ENCODE results near the gene KLB. TPM values are rescaled to one million over a fixed set of nuclear protein-coding genes. Genes with fewer than 3 reads are reported as not detected.
A peak's percentile ranks its signal among the peaks of the same experiment; 100 is the strongest.
"Not testable (repeated sequence)": the region's sequence is repeated elsewhere in the genome, so short reads cannot be mapped to it uniquely, and the experiment has no call there.

Gene KLB
- total RNA-seq: under 1 TPM; 0.07 to 0.16 (median 0.10) TPM
- total RNA-seq (2013): 0.09 TPM

GRCh38 chr4:39406763-39407583 is at the start of gene KLB:
Gene KLB (plus strand): TSS chr4:39406930. CDS start chr4:39406950, 20 bp downstream.
- intact Hi-C loops (cut with micrococcal nuclease): no loop called here
- no peak for ATAC-seq
- H3K9me3 ChIP-seq (ENCODE audit: control insufficient read depth, insufficient read depth, low read length): no peaks in the 10 kb centered on the region
- no peaks in the 10 kb centered on the region for H3K4me1 Mint-ChIP-seq
- no peak for TF ChIP-seq CTCF (IDR thresholded peaks at IDR 0.05)
- H3K27ac ChIP-seq (ENCODE audit: low read length): no peak within 1 kb of the TSS
- no peak within 1 kb of the TSS for H3K4me3 Mint-ChIP-seq
- peaks cover 4 to 13% of the 10 kb centered on the region in 2 donors for H3K27me3 Mint-ChIP-seq (ENCODE audit: low read depth in 2 of 2)
- DNase-seq: no peak
- 87% methylated on average over 11 of the region's 12 CpGs for WGBS (ENCODE audit: insufficient coverage)
- no peaks in the 10 kb centered on the region for H3K27me3 ChIP-seq (ENCODE audit: control insufficient read depth, insufficient read depth, low read length)
- H3K4me3 ChIP-seq (ENCODE audit: low read length): no peak within 1 kb of the TSS
- H3K27ac Mint-ChIP-seq: no peak within 1 kb of the TSS
- H3K4me1 ChIP-seq (ENCODE audit: control insufficient read depth, insufficient read depth, low read length): no peaks in the 10 kb centered on the region
- H3K36me3 ChIP-seq (ENCODE audit: control insufficient read depth, insufficient read depth, low read length): no peaks in the 10 kb centered on the region
- H3K9me3 Mint-ChIP-seq: no peaks in the 10 kb centered on the region
- H3K36me3 Mint-ChIP-seq: no peaks in the 10 kb centered on the region

DNA sequence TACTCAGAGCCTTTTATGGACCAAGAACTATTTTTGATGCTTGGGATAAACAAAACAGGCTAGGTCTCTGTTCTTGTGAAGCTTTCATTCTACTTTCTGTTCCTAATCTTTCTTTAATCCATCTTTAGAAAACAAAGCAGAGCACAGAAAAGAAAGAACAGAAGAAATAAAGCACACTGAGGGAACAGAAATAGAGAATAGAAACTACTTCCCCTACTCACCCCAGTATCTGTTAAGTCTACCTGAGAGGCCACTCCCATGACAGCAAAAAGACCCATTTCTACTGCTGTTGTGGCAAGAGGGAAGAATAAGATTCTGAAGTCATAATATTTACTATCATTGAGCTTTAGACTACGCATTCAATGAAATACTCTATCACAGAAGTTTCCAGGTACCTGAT is 49.7 kb upstream of the KLB start:
- H3K36me3 Mint-ChIP-seq: no peaks in the 10 kb centered on the region
- peaks cover 48 to 50% of the 10 kb centered on the region in 2 donors for H3K4me1 Mint-ChIP-seq
- Histone ChIP-seq H3K9me3 (ENCODE audit: control insufficient read depth, insufficient read depth, low read length) (no peaks in the 10 kb centered on the region), H3K27ac (ENCODE audit: low read length) (peak overlapping the region; percentile 43), H3K4me1 (ENCODE audit: control insufficient read depth, insufficient read depth, low read length) (peaks cover 11% of the 10 kb centered on the region), H3K36me3 (ENCODE audit: control insufficient read depth, insufficient read depth, low read length) (no peaks in the 10 kb centered on the region), H3K4me3 (ENCODE audit: low read length) (no peak overlapping the region), H3K27me3 (ENCODE audit: control insufficient read depth, insufficient read depth, low read length) (no peaks in the 10 kb centered on the region)
- TF ChIP-seq CTCF (IDR thresholded peaks at IDR 0.05): no peak
- peak overlapping the region; percentile 73 to 81 for H3K27ac Mint-ChIP-seq
- intact Hi-C loops (cut with micrococcal nuclease): no loop called here
- H3K27me3 Mint-ChIP-seq (ENCODE audit: low read depth in 2 of 2): no peaks in the 10 kb centered on the region
- DNase-seq (peak in 1 of 2 donors; percentile 25), ATAC-seq (no peak)
- no peak overlapping the region for H3K4me3 Mint-ChIP-seq
- no peaks in the 10 kb centered on the region for H3K9me3 Mint-ChIP-seq
- no CpG with 5 or more reads among the region's 1 CpG for WGBS (ENCODE audit: insufficient coverage)

DNA sequence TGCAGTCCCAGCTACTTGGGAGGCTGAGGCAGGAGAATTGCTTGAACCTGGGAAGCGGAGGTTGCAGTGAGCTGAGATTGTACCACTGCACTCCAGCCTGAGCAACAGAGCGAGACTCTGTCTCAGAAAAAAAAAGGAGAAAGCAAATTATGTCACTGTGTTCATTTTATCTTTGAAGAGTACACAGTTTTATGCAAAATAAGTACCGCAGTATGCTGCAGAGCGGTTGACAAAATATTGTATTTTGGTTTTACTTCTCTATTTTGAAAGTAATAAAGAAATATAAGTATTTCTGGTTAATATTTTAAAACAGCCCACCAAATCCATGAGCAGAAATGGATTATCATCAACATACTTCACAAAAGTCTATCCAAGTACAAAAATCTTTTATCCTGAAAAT is 46.1 kb upstream of the KLB start:
- H3K36me3 Mint-ChIP-seq; H3K27ac ChIP-seq (ENCODE audit: low read length); intact Hi-C loops (cut with micrococcal nuclease); H3K27me3 Mint-ChIP-seq (ENCODE audit: low read depth in 2 of 2); H3K27me3 ChIP-seq (ENCODE audit: control insufficient read depth, insufficient read depth, low read length); ATAC-seq; H3K4me3 Mint-ChIP-seq; H3K4me1 ChIP-seq (ENCODE audit: control insufficient read depth, insufficient read depth, low read length); H3K4me3 ChIP-seq (ENCODE audit: low read length); H3K36me3 ChIP-seq (ENCODE audit: control insufficient read depth, insufficient read depth, low read length); DNase-seq; H3K27ac Mint-ChIP-seq; H3K9me3 Mint-ChIP-seq; H3K9me3 ChIP-seq (ENCODE audit: control insufficient read depth, insufficient read depth, low read length): not testable (repeated sequence)
- H3K4me1 Mint-ChIP-seq: peaks cover 35 to 42% of the 10 kb centered on the region in 2 donors
- 73% methylated on average over 4 of the region's 4 CpGs for WGBS (ENCODE audit: insufficient coverage)

DNA sequence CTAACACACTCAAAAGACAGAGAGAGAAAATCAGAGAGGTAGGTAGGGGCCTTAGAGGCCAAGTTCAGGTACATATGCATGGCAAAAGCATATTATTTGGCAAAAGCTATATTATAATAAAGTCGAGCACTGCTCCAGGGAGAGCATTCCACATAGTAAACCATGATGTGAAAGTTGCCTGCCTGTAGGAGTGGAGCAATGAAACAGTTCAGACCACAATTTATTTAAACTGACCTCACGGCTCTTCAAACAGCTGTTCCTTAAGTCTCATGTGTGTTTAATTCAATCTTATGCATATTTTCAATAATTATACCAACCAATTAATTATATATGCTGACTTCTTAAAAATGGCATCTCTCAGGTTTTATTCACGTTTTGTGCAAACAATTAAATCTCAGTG is 43.9 kb upstream of the KLB start:
- Mint-ChIP-seq H3K27me3 (ENCODE audit: low read depth in 2 of 2) (no peaks in the 10 kb centered on the region), H3K9me3 (no peaks in the 10 kb centered on the region), H3K36me3 (no peaks in the 10 kb centered on the region), H3K4me1 (peaks cover 35 to 45% of the 10 kb centered on the region in 2 donors), H3K4me3 (no peak overlapping the region), H3K27ac (peak overlapping the region; percentile 13 to 41)
- TF ChIP-seq CTCF (IDR thresholded peaks at IDR 0.05): no peak
- no peaks in the 10 kb centered on the region for H3K27me3 ChIP-seq (ENCODE audit: control insufficient read depth, insufficient read depth, low read length)
- WGBS (ENCODE audit: insufficient coverage): 72% methylated on average over 3 of the region's 3 CpGs
- H3K4me3 ChIP-seq (ENCODE audit: low read length): no peak overlapping the region
- H3K36me3 ChIP-seq (ENCODE audit: control insufficient read depth, insufficient read depth, low read length): no peaks in the 10 kb centered on the region
- DNase-seq (no peak), ATAC-seq (no peak)
- H3K4me1 ChIP-seq (ENCODE audit: control insufficient read depth, insufficient read depth, low read length): peaks cover 14% of the 10 kb centered on the region
- H3K9me3 ChIP-seq (ENCODE audit: control insufficient read depth, insufficient read depth, low read length): no peaks in the 10 kb centered on the region
- no peak overlapping the region for H3K27ac ChIP-seq (ENCODE audit: low read length)
- intact Hi-C loops (cut with micrococcal nuclease): no loop called here
